ENCODE measurements around the gene PHIP. TPM values are rescaled to one million over a fixed set of nuclear protein-coding genes. Genes with fewer than 3 reads are reported as not detected.

The PHIP gene
- total and polyA plus RNA-seq, 10 of the 15 experiments (the other 5 are each of a cell fraction or from before 2014, with no cell fraction given) = 8.5 to 34.6 (median 17.9) TPM

GRCh38 chr6:78952362-78952761 lies 125.7 kb downstream of the PHIP start:
- no peak for DNase-seq (ENCODE audit: low read depth, low spot score)
- no peak overlapping the region for H3K9ac ChIP-seq (ENCODE audit: control insufficient read depth, insufficient read depth, low read length)
- peaks cover 1 to 29% of the 10 kb centered on the region in 2 experiments for H3K36me3 ChIP-seq (ENCODE audit: control insufficient read depth in 2 of 2, insufficient read depth in 2 of 2, low read length in 1 of 2)
- POLR2A ChIA-PET = no interaction called here
- H3K27ac ChIP-seq (ENCODE audit: control insufficient read depth, insufficient read depth) = no peak overlapping the region
- H3K4me3 ChIP-seq = no peak overlapping the region
- intact Hi-C loops (cut with micrococcal nuclease; ENCODE audit: unreplicated experiment) = no loop called here
- BruUV-seq (replicated peaks) = no TSS peak
- H3K4me2 ChIP-seq (ENCODE audit: control insufficient read depth, insufficient read depth) = no peak overlapping the region
- in situ Hi-C loops (cut with MboI) = no loop called here
- no peaks in the 10 kb centered on the region for H4K20me1 ChIP-seq (ENCODE audit: control insufficient read depth, insufficient read depth)
- SMC1A ChIA-PET (ENCODE audit: uncharacterized antibody, unreplicated experiment) = no interaction called here
- RAD21 ChIA-PET (ENCODE audit: unreplicated experiment) = no interaction called here
- peaks cover 8% of the 10 kb centered on the region; the same call in 2 of the 3 replicates for H3K9me3 ChIP-seq (replicated peaks; ENCODE audit: control insufficient read depth, insufficient read depth, low read length)
- no peak overlapping the region for H2AFZ ChIP-seq (ENCODE audit: control insufficient read depth, low read depth, low read length)
- no peaks in the 10 kb centered on the region for H3K27me3 ChIP-seq (replicated peaks in 1 of 2; ENCODE audit: control insufficient read depth in 2 of 2, insufficient read depth in 2 of 2, low read length in 1 of 2)
- WGBS (ENCODE audit: insufficient coverage, insufficient replicate concordance, low lambda C conversion rate, missing lambda C conversion rate) = 100% methylated on average over 1 of the region's 1 CpG
- H3K4me1 ChIP-seq (ENCODE audit: control insufficient read depth, insufficient read depth, low read length) = no peaks in the 10 kb centered on the region
- H3K79me2 ChIP-seq (ENCODE audit: control insufficient read depth, insufficient read depth, low read length) = no peaks in the 10 kb centered on the region
- CTCF ChIA-PET = no interaction called here
- TF ChIP-seq CBX5 (IDR thresholded peaks at IDR 0.05; ENCODE audit: low read depth) (no peak), IRF5 (IDR thresholded peaks at IDR 0.05; ENCODE audit: borderline replicate concordance) (no peak), PBX3 (IDR thresholded peaks at IDR 0.05; ENCODE audit: insufficient replicate concordance, low read depth, low read length) (no peak), ATF3 (IDR thresholded peaks at IDR 0.05; ENCODE audit: borderline replicate concordance, extremely low read depth, low read depth, low read length) (no peak), RCOR1 (conservative IDR thresholded peaks at IDR 0.05; ENCODE audit: low read depth, low read length) (no peak), TCF7 (IDR thresholded peaks at IDR 0.05; ENCODE audit: borderline replicate concordance) (no peak), KLF5 (IDR thresholded peaks at IDR 0.05; ENCODE audit: partially characterized antibody) (no peak), NFXL1 (IDR thresholded peaks at IDR 0.05; ENCODE audit: borderline replicate concordance) (no peak), NFIC (IDR thresholded peaks at IDR 0.05; ENCODE audit: low read depth, low read length) (no peak), KDM1A (IDR thresholded peaks at IDR 0.05; ENCODE audit: borderline replicate concordance) (no peak), ZSCAN29 (IDR thresholded peaks at IDR 0.05) (no peak), MEF2A (IDR thresholded peaks at IDR 0.05; ENCODE audit: insufficient read depth, low read depth, low read length) (no peak), ASH2L (IDR thresholded peaks at IDR 0.05; ENCODE audit: borderline replicate concordance, low read depth) (no peak), E2F8 (IDR thresholded peaks at IDR 0.05; ENCODE audit: low read depth, partially characterized antibody) (no peak), PKNOX1 (IDR thresholded peaks at IDR 0.05) (no peak), PAX8 (IDR thresholded peaks at IDR 0.05) (no peak)
- ATAC-seq = no peak
- no peak for FAIRE-seq

All from GM12878 (cell line).